ENCODE data around the gene DNAJB11. TPM values are rescaled to one million over a fixed set of nuclear protein-coding genes. Genes with fewer than 3 reads are reported as not detected.
"Not testable (repeated sequence)": the region's sequence is repeated elsewhere in the genome, so short reads cannot be mapped to it uniquely, and the experiment has no call there.

The DNAJB11 gene
- total RNA-seq, 2 donors from 2014 or later = 84.2 to 99.6 TPM

DNA sequence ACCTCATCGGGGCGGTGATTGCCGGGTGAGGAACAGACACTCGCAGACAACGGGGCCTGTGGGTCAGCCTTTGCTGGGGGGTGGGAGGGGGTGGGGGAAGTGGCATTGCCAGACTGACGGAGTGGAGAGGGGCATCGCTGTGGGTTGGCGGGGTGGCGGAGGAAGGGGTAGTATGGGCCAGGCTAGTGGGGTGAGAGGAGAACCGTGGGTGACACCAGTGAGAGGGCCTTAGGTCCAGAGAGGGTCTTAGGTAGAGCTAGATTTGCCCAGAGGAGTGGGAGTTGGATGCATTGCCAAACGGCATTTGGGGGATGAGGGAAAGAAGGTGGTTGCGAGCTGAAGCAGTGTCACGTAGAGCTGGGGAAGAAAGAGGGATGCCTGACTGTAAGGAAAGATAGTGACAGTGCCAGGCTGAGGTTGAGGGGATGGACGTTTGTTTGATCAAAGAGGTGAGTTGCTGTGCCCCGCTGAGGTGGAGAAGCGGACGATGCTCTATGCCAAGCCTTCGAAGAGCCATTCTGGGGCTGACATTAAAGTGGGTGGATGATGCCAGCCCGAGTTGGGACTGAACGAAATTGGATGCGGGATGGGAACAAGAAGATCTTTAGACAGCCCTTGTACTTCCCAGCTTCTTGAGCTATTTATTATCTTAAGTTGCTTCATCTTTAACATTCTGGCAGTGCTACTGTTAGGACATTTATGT is 572 bp downstream of the DNAJB11 start:
- Mint-ChIP-seq H3K4me3 (peak overlapping the region; percentile 100), H3K27me3 (no peaks in the 10 kb centered on the region), H3K36me3 (peaks cover 24% of the 10 kb centered on the region), H3K9me3 (no peaks in the 10 kb centered on the region), H3K27ac (peak overlapping the region; percentile 91 to 94), H3K4me1 (ENCODE audit: low read depth in 2 of 2) (peaks cover 48 to 60% of the 10 kb centered on the region in 2 donors)
- DNase-seq (ENCODE audit: low spot score) (no peak), ATAC-seq (peak in 1 of 2 donors; percentile 0)

DNA sequence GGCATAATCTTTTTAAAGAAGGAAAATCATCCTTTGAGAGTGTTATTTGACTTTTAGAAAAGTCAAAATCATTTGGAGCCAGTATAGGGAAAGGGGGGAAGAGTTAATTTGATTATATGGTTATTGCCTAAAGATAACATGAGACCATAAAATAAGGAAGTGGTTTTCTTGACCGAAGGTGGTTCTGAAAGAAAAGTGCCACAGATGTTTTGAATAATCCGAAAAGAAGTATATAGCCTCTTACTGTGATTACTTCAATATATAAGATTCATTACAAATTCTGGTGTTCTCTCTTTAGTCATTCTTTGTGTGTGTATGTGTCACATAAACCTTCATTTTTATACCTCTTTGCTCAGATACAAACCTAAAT is 1.1 kb downstream of the DNAJB11 start:
- DNase-seq (ENCODE audit: low spot score) (no peak), ATAC-seq (no peak)
- Mint-ChIP-seq H3K36me3 (peaks cover 27% of the 10 kb centered on the region), H3K4me1 (ENCODE audit: low read depth in 2 of 2) (peaks cover 44 to 55% of the 10 kb centered on the region in 2 donors), H3K27me3 (no peaks in the 10 kb centered on the region), H3K4me3 (peak overlapping the region; percentile 100), H3K27ac (peak overlapping the region; percentile 91 to 94), H3K9me3 (no peaks in the 10 kb centered on the region)

- ATAC-seq = no peak
- H3K36me3 Mint-ChIP-seq = peaks cover 54% of the 10 kb centered on the region
- H3K4me1 Mint-ChIP-seq (ENCODE audit: low read depth in 2 of 2) = peaks cover 20 to 22% of the 10 kb centered on the region in 2 donors
Measured at GRCh38 chr3:186577521-186577920, 7.0 kb downstream of the DNAJB11 start.

DNA sequence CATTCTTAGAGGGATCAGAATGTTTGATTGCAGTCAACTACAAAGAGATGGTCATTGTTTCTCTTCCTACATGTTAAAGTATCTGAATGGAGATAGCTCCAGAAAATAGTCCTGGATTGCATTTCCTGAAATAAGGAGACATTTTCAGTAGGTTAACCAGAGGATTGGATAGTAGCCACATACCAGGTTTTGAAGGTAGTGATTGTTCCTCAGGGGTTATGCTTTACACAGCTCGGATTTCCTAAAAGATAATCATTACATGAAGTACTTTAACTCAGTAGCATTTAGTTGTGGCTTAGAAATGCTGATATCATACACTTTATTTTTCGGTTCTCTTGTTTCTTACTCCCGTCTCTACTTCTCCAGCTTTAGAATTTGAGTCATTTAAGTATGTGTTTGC is 10.3 kb downstream of the DNAJB11 start:
- Mint-ChIP-seq H3K9me3 (no peaks in the 10 kb centered on the region), H3K4me3 (no peak overlapping the region), H3K4me1 (ENCODE audit: low read depth in 2 of 2) (peaks cover 9 to 11% of the 10 kb centered on the region in 2 donors), H3K27me3 (no peaks in the 10 kb centered on the region), H3K36me3 (peaks cover 59% of the 10 kb centered on the region), H3K27ac (no peak overlapping the region)
- ATAC-seq = no peak
- no peak for DNase-seq (ENCODE audit: low spot score)

More at GRCh38 chr3:186577521-186577920, 7.0 kb downstream of the DNAJB11 start:
- no peak overlapping the region for H3K27ac Mint-ChIP-seq
- DNase-seq (ENCODE audit: low spot score) = no peak
- no peaks in the 10 kb centered on the region for H3K9me3 Mint-ChIP-seq
- H3K27me3 Mint-ChIP-seq = no peaks in the 10 kb centered on the region
- no peak overlapping the region for H3K4me3 Mint-ChIP-seq

- Mint-ChIP-seq H3K9me3 (no peaks in the 10 kb centered on the region), H3K36me3 (peaks cover 54% of the 10 kb centered on the region), H3K4me3 (no peak overlapping the region), H3K27ac (no peak overlapping the region), H3K27me3 (no peaks in the 10 kb centered on the region), H3K4me1 (ENCODE audit: low read depth in 2 of 2) (peaks cover 6 to 9% of the 10 kb centered on the region in 2 donors)
- ATAC-seq (no peak), DNase-seq (ENCODE audit: low spot score) (no peak)
Measured at GRCh38 chr3:186582541-186582940, 12.0 kb downstream of the DNAJB11 start.

DNA sequence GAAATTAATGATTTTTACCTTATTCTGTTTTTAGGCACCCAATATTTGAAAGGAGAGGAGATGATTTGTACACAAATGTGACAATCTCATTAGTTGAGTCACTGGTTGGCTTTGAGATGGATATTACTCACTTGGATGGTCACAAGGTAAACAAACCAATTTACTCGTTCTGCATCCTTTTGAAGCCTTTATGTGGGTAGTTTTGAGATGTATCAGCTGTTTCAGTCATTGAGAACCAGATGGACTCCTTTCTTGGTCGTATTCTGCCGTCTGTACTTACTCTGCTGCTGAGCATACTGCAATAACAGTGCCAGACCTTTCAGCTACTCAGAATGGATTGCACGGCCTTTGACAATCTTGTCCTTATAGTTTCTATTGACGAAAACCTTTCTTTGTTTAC is 13.3 kb downstream of the DNAJB11 start:
- Mint-ChIP-seq H3K9me3 (no peaks in the 10 kb centered on the region), H3K36me3 (peaks cover 47% of the 10 kb centered on the region), H3K4me1 (ENCODE audit: low read depth in 2 of 2) (peaks cover 6% of the 10 kb centered on the region in 2 donors), H3K27me3 (no peaks in the 10 kb centered on the region), H3K27ac (no peak overlapping the region), H3K4me3 (no peak overlapping the region)
- DNase-seq (ENCODE audit: low spot score) (no peak), ATAC-seq (no peak)

DNA sequence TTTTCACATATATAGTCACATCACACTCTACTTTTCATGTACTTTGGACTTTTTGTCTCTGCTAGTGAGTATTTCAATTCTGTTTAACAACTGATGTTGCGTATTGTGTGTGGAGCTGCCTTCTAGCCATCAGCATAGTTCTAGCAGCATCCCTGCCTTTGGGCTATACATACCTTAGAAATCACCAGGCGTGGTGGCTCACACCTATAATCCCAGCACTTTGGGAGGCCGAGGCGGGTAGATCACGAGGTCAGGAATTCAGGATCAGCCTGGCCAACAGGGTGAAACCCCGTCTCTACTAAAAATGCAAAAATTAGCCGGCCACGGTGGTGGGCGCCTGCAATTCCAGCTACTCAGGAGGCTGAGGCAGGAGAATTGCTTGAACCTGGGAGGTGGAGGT is 15.7 kb downstream of the DNAJB11 start:
- not testable (repeated sequence) for H3K9me3 Mint-ChIP-seq; DNase-seq (ENCODE audit: low spot score); H3K27me3 Mint-ChIP-seq; ATAC-seq; H3K4me1 Mint-ChIP-seq (ENCODE audit: low read depth in 2 of 2); H3K4me3 Mint-ChIP-seq; H3K27ac Mint-ChIP-seq
- peaks cover 30% of the 10 kb centered on the region for H3K36me3 Mint-ChIP-seq

- ATAC-seq = no peak
Measured at GRCh38 chr3:186587183-186587582, 16.7 kb downstream of the DNAJB11 start.

GRCh38 chr3:186588632-186589031 is 18.1 kb downstream of the DNAJB11 start:
- H3K9me3 Mint-ChIP-seq = no peaks in the 10 kb centered on the region
- no peak for DNase-seq (ENCODE audit: low spot score)

More at GRCh38 chr3:186587183-186587582, 16.7 kb downstream of the DNAJB11 start:
- H3K4me1 Mint-ChIP-seq (ENCODE audit: low read depth in 2 of 2) = peaks cover 0 to 7% of the 10 kb centered on the region in 2 donors
- DNase-seq (ENCODE audit: low spot score) = no peak
- no peak overlapping the region for H3K4me3 Mint-ChIP-seq
- H3K27ac Mint-ChIP-seq = no peak overlapping the region
- peaks cover 22% of the 10 kb centered on the region for H3K36me3 Mint-ChIP-seq
- no peaks in the 10 kb centered on the region for H3K9me3 Mint-ChIP-seq
- peaks cover 0 to 2% of the 10 kb centered on the region in 2 donors for H3K27me3 Mint-ChIP-seq

GRCh38 chr3:186589121-186589520 is 18.6 kb downstream of the DNAJB11 start:
- DNase-seq (ENCODE audit: low spot score) (no peak), ATAC-seq (no peak)
- H3K4me1 Mint-ChIP-seq (ENCODE audit: low read depth in 2 of 2) = peaks cover 0 to 3% of the 10 kb centered on the region in 2 donors
- H3K27me3 Mint-ChIP-seq = peaks cover 0 to 2% of the 10 kb centered on the region in 2 donors
- H3K4me3 Mint-ChIP-seq = no peak overlapping the region
- no peak overlapping the region for H3K27ac Mint-ChIP-seq
- H3K36me3 Mint-ChIP-seq = peaks cover 10% of the 10 kb centered on the region
- no peaks in the 10 kb centered on the region for H3K9me3 Mint-ChIP-seq

More at GRCh38 chr3:186588632-186589031, 18.1 kb downstream of the DNAJB11 start:
- H3K4me1 Mint-ChIP-seq (ENCODE audit: low read depth in 2 of 2) = peaks cover 0 to 3% of the 10 kb centered on the region in 2 donors
- ATAC-seq = peak in 1 of 2 donors; percentile 46
- H3K36me3 Mint-ChIP-seq = peaks cover 14% of the 10 kb centered on the region
- H3K27me3 Mint-ChIP-seq = peaks cover 0 to 2% of the 10 kb centered on the region in 2 donors
- no peak overlapping the region for H3K4me3 Mint-ChIP-seq
- no peak overlapping the region for H3K27ac Mint-ChIP-seq

GRCh38 chr3:186589856-186590579 is 19.5 kb downstream of the DNAJB11 start:
- Mint-ChIP-seq H3K4me3 (no peak overlapping the region), H3K9me3 (no peaks in the 10 kb centered on the region), H3K36me3 (peaks cover under 1% of the 10 kb centered on the region), H3K4me1 (ENCODE audit: low read depth in 2 of 2) (peaks cover 0 to 3% of the 10 kb centered on the region in 2 donors), H3K27ac (no peak overlapping the region), H3K27me3 (peaks cover 0 to 2% of the 10 kb centered on the region in 2 donors)
- no peak for DNase-seq (ENCODE audit: low spot score)
- ATAC-seq = no peak

DNA sequence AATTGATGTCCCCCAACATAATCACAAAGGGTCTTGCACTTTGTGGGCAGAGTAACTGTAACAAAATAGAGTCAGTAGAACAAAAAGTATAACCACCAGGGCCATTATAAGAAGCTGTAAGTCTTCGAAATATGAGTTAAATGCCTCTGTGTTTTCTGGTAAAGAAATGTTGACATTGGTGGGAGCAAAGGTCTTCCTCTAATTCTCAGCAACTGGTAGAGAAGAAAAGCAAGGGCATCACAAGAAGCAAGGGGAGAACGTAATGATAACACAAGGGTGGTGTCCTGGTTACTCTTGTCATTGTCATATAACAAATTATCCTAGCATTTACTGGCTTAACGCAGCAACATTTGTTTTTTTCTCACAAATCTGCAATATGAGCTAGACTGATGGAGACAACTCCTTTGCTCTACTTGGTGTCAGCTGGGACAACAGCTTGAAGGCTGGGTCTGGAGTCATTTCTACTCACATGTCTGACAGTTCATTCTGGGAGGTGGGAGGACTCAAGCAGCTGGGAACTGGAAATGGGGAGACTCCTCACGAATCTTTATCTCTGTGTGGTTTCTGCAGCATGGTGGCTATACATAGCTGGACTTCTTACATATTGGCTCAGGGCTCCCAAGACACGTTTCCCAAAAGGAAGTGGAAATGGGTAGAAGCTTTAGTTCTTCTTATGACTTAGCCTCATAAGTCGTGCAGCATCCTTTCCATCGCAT is 20.2 kb downstream of the DNAJB11 start:
- Mint-ChIP-seq H3K36me3 (no peaks in the 10 kb centered on the region), H3K27ac (no peak overlapping the region), H3K4me1 (ENCODE audit: low read depth in 2 of 2) (peaks cover 0 to 3% of the 10 kb centered on the region in 2 donors), H3K4me3 (no peak overlapping the region), H3K27me3 (peaks cover 0 to 2% of the 10 kb centered on the region in 2 donors), H3K9me3 (no peaks in the 10 kb centered on the region)
- no peak for ATAC-seq
- no peak for DNase-seq (ENCODE audit: low spot score)

DNA sequence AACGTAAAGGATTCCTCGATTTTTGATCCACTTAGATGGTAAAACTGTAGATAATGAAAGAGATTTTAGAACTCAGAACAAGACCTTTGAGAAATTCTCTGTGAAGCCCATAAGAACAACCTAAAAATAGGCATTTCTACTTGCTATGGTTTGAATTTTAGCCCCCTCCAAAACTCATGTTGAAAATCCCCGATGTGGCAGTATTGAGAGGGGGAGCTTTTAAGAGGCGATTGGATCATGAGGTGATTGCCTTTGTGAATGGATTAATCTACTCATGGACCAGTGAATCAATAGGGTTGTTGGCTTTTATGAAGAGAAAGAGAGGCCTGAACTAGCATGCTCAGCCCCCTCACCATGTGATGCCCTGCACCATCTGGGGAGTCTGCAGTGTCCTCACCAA is 22.2 kb downstream of the DNAJB11 start:
- ATAC-seq (no peak), DNase-seq (ENCODE audit: low spot score) (no peak)
- H3K4me1 Mint-ChIP-seq (ENCODE audit: low read depth in 2 of 2) = peaks cover 0 to 3% of the 10 kb centered on the region in 2 donors
- H3K27me3 Mint-ChIP-seq = peaks cover 0 to 6% of the 10 kb centered on the region in 2 donors
- H3K9me3 Mint-ChIP-seq = no peaks in the 10 kb centered on the region
- no peak overlapping the region for H3K27ac Mint-ChIP-seq
- no peaks in the 10 kb centered on the region for H3K36me3 Mint-ChIP-seq
- H3K4me3 Mint-ChIP-seq = no peak overlapping the region
